Retinal pigment epithelial cell (primary cell): ENCODE measurements around the gene DDX60.
A peak's percentile ranks its signal among the peaks of the same experiment; 100 is the strongest.
"Not testable (repeated sequence)": the region's sequence is repeated elsewhere in the genome, so short reads cannot be mapped to it uniquely, and the experiment has no call there.

Source experiments
- DNase-seq: peaks from one replicate; pipeline ENCODE4 v3.0.0-alpha.2; 2010; ENCODE audit warnings: low read depth
- H3K4me3 ChIP-seq: 2 replicates; pipeline ENCODE4 v1.5.1; 2011; ENCODE audit warnings: mild to moderate bottlenecking, low read length, control low read depth, moderate library complexity
- TF ChIP-seq, protein P1 (sequence below): conservative IDR thresholded peaks from 2 replicates; pipeline ENCODE4 v1.5.1; 2011; ENCODE audit warnings: low read depth, low read length, control low read depth, inconsistent platforms

Gene DDX60

GRCh38 chr4:168241953-168242352 is 76.6 kb downstream of the DDX60 start:
- TF ChIP-seq, protein P1, sequence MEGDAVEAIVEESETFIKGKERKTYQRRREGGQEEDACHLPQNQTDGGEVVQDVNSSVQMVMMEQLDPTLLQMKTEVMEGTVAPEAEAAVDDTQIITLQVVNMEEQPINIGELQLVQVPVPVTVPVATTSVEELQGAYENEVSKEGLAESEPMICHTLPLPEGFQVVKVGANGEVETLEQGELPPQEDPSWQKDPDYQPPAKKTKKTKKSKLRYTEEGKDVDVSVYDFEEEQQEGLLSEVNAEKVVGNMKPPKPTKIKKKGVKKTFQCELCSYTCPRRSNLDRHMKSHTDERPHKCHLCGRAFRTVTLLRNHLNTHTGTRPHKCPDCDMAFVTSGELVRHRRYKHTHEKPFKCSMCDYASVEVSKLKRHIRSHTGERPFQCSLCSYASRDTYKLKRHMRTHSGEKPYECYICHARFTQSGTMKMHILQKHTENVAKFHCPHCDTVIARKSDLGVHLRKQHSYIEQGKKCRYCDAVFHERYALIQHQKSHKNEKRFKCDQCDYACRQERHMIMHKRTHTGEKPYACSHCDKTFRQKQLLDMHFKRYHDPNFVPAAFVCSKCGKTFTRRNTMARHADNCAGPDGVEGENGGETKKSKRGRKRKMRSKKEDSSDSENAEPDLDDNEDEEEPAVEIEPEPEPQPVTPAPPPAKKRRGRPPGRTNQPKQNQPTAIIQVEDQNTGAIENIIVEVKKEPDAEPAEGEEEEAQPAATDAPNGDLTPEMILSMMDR: no peak
- no peak for DNase-seq
- no peak overlapping the region for H3K4me3 ChIP-seq

GRCh38 chr4:168240821-168241220 is 77.7 kb downstream of the DDX60 start:
- no peak for DNase-seq
- H3K4me3 ChIP-seq: no peak overlapping the region
- TF ChIP-seq, protein P1: no peak

DNA sequence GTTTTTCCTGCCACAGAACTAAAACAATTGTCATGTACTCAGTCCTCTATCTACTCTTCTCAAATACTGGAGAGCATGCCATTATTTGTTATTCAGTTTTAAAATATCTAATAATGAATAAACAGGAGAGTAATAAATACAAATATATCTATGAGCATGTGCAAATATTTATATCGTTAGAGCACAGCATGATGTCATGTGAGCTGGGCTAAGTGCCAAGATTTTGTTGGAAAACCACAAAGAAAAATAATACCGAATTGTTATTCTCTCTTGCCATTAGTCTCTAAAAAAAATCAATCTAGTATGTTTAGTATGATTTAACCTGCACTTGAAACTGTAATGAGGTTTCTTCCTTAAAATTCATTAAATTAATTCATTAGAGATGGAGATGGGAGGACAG is 97.3 kb downstream of the DDX60 start:
- H3K4me3 ChIP-seq: no peak overlapping the region
- DNase-seq: peak; percentile 50
- TF ChIP-seq, protein P1: no peak

DNA sequence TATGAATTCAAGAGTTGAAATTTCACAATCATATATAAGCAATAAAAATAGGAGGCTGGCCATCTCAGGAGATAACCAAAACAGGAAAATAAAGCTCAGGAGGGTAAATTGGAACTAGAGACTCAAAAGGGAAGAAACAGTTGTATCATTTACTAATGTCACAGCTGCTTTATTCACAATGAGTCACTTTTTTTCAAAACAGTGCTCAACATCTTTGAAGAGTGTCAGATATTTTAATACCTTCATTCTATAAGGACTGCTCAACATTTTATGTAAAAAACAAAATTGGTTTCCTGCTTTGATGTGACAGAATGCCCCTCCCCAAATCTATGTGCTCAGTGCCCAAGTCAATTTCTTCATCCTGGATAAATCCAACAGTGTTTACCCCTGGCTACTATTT is 97.7 kb downstream of the DDX60 start:
- TF ChIP-seq, protein P1: no peak
- no peak for DNase-seq
- H3K4me3 ChIP-seq: no peak overlapping the region

- no peak overlapping the region for H3K4me3 ChIP-seq
- peak; percentile 53 for DNase-seq
- TF ChIP-seq, protein P1: no peak
These were observed 99.9 kb downstream of the DDX60 start for GRCh38 chr4:168218645-168219044.

DNA sequence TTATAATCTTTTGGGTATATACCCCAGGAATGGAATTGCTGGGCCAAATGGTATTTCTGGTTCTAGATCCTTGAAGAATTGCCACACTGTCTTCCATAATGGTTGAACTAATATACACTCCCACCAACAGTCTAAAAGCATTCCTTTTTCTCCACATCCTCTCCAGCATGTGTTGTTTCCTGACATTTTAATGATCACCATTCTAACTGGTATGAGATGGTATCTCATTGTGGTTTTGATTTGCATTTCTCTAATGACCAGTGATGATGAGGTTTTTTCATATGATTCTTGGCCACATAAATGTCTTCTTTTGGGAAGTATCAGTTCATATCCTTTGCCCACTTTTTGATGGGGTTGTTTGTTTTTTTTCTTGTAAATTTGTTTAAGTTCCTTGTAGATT is 105.0 kb downstream of the DDX60 start:
- H3K4me3 ChIP-seq, DNase-seq: not testable (repeated sequence)

GRCh38 chr4:168212656-168213055 is 105.9 kb downstream of the DDX60 start:
- no peak overlapping the region for H3K4me3 ChIP-seq
- TF ChIP-seq, protein P1: no peak
- DNase-seq: no peak
